OCI-LY3 (cell line): ENCODE results near the gene FANK1.

Experiments used
- EZH2phosphoT487 ChIP-seq: fragments of 200-600 bp; shearing (Covaris generic); IDR thresholded peaks from 2 replicates; pipeline ENCODE4 v1.6.1; 2018; ENCODE audit warnings: antibody characterized with exemption, mixed run types, low read depth
- TF ChIP-seq, protein P1 (sequence below): fragments of 200-600, 300-600 bp; sonication (generic); IDR thresholded peaks from 2 replicates; pipeline ENCODE4 v1.5.1; 2014; ENCODE audit warnings: antibody characterized with exemption, low read length, low read depth

DNA sequence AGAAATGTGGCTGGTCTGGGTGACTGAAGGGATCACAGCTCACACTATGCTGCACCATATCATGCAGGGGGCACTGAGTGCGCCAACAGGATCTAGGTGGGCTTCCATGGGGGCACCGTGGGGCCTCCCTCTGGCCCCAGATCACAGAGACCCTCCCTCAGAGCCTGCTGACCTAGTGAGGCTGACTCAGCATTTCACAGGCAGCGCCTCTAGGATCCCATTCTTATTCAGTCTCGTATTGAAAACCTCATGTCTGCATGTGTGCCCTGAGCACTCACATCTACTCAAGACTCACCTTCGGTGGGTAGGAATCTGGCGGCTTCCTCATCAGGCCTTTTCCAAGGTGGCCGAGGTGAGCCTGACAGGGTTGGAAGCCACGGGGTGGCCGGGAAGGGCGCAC is 141.6 kb downstream of the FANK1 start:
- TF ChIP-seq, protein P1, sequence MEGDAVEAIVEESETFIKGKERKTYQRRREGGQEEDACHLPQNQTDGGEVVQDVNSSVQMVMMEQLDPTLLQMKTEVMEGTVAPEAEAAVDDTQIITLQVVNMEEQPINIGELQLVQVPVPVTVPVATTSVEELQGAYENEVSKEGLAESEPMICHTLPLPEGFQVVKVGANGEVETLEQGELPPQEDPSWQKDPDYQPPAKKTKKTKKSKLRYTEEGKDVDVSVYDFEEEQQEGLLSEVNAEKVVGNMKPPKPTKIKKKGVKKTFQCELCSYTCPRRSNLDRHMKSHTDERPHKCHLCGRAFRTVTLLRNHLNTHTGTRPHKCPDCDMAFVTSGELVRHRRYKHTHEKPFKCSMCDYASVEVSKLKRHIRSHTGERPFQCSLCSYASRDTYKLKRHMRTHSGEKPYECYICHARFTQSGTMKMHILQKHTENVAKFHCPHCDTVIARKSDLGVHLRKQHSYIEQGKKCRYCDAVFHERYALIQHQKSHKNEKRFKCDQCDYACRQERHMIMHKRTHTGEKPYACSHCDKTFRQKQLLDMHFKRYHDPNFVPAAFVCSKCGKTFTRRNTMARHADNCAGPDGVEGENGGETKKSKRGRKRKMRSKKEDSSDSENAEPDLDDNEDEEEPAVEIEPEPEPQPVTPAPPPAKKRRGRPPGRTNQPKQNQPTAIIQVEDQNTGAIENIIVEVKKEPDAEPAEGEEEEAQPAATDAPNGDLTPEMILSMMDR, result no peak
- TF ChIP-seq EZH2phosphoT487, result no peak
